CD4-positive, alpha-beta T cell treated with Interferon alpha-2 for 1 hour (primary cell): Measurements from ENCODE around the gene BCL7B.
"Not testable (repeated sequence)": the region's sequence is repeated elsewhere in the genome, so short reads cannot be mapped to it uniquely, and the experiment has no call there.

Experiments used
- DNase-seq, 2 donors: peaks; one replicate each; pipeline ENCODE4 v3.0.0-alpha.2; 2020 to 2022

The BCL7B gene

DNA sequence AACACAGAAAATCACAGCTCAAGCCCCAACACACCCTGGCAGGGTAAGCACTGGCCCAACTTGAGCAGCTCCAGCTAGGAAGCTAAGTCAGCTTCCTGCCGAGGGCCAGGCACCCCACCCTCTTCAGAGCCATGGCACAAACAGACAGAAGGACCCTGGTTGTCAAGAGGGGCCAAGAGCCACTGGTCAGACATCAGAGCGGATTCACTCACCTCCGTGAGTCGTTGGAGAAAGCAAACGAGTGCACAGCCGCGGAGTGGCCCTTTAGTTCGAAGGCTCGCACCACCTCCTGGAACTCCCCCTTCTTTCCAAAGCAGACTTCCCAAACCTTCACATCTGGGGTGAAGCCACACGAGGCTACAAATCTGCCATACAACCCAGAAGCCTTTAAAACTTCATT is 13.5 kb upstream of the BCL7B start:
- no peak for DNase-seq

DNA sequence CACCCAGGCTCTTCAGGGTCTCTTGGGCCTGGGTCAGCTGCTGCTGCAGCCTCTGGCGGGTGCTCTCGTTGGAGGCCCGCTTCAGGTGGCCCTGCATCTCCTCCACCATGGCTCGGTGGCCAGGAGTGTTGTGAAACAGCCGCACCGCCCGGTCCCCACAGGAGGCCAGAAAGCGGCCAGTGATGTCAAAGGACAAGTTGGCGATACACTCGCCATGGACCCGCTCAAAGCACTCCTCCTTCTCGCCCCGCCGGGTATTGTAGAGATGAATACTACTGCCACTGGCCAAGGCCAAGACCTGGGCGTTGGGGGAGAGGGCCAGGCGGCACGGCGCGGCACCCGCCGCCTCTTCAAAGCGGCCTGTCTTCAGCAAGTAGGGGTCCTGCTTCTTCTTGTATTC is 13.0 kb upstream of the BCL7B start:
- DNase-seq, result no peak

DNA sequence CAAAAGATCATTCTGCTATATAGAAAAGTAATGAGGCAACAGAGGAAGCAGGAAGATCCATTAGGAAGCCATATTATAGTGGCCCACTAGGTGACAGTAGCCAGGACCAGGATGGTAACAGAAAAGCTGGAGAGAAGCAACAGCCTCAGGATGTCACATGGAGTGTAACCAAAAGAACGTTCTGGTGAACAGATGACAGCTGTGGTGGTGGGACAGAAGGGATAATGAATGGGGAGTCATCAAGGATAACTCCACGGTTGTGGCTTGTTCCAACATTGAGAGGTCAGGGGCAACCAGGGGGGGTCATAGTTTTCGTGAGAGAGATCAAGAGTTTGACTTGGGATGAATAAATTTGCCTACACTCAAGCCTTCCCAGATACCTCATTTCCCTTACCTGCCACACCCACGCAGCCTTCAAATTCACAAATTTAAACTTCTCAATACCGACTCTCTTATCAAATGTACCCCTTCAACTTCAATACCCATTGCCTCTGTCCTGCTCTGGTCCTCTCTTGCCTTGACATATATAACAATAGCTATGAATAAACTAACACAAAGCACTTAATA is 11.6 kb upstream of the BCL7B start:
- no peak for DNase-seq

DNA sequence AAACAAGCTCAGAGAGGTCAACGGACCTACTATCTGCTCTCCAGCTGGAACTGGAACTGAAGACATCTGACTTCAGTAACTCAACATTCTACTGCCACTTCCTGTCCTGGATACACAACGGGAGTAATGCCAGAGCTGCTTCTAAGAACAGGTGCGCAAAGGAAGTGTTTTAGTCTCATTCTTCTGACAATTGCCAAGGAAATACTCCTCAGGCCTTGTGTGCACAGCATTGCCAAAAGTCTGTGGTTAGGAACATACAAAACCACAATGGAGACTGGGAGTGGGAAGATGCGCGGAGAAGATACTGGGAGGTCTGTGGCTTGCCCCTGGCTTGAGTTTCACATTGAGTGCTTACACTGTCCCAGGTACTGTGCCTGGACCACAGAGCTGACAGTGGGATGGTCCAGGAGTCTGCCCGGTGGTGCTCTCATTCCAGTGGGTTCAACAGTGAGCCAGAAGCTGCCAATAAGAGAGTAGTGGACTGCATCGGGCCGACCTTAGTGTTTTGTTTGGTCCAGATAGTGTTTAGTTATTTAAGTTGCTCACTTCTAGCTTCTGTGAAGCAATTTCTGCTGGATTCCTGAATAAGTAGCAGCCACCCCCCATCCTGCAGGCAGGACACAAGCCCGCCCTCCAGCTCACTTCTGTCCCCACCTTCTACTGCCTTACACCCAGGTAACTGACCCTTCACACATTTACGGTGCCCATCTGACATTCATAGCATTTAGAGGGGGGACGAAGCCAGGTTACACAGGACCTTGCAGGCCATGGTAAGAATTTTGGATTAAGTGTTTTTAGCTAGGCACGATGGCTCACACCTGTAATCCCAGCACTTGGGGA is 10.6 kb upstream of the BCL7B start:
- no peak for DNase-seq

DNA sequence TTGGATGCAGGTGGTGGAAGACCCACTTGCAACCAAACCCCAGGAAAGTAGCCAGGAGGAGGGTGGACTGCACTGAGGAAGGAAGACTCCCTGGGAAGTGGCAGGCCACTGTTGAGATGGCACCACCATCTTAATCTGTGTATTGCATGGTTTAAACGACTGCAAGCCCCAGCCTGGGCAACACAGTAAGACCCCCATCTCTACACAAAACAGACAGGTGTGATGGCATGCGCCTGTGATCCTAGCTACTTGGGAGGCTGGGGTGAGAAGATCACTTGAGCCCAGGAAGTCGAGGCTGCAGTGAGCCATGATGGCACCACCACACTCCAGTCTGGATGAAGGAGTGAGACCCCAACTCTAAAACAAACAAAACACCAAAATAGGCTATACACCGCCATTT is 9.7 kb upstream of the BCL7B start:
- no peak for DNase-seq

DNA sequence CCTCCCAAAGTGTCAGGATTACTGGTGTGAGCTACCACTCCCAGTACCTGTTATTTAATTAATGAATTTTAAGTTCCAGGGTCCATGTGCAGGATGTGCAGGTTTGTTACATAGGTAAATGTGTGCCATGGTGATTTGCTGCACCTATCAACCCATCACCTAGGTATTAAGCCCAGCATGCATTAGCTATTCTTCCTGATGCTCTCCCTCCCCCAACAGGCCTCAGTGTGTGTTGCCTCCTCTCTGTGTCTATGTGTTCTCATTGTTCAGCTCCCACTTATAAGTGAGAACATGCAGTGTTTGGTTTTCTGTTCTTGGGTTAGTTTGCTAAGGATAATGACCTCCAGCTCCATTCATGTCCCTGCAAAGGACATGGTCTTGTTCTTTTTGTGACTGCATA is 8.9 kb upstream of the BCL7B start:
- DNase-seq, result not testable (repeated sequence)

DNA sequence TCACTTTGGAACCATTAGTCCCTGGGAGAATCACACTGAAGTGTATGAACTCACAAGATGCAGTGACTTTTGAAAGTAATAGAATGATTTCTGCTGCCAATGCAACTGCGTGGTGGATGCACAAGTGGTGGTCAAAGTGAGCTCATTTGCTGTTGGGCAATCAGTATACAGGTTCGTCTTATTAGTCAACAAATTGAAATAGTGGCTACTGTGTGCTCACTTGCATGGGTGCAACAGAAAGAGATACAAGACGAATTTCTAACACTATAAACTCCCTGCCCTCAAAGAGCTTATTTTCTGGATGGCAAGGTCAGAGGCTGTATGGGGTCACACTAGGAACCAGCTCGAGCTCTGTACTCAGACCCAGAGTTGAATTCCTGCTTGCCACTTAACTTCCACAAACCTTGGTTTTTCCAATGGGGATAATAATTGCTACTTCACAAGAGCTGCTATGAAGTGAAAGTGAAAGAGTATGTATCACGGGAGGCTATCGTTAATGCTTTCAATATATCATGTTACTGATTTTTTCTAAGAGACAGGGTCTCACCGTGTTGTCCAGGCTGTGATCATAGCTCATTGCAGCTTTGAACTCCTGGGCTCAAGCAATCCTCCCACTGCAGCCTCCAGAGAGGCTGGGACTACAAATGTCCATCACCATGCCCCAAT is 8.3 kb upstream of the BCL7B start:
- DNase-seq, result no peak

DNA sequence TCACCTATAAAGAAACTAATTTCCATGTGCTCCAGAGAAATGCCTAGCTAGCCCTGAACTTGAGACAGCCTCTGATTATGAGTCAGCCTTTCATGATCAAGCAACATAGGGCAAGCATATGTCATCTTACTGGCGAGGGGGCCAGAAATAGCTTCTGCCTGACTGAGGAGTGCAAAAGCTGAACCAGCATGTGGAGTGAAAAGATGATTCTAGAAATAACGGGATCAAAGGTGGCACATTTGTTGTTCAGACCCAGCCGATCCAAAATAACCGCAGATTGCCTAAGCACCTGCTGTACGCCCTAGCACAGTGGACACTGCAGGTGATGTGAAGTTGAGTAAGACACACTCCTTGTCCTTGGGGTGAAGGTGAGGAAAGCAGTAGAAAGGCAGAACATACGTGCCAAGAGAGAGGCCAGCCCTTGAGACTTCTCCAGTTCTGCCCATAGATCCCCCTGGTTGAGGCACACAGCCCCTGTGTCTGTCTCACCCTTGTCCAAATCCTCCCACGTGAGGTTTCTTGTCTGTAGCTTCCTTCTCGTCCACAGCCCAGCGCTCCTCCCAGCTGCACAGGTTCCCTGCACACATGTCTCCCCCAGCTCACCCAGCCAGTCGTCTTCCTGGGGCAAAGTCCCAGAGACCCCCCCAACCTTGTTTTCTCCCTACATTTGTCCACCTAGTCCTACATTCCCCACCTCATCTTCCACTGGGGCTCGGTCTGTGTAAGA is 2.8 kb upstream of the BCL7B start:
- no peak for DNase-seq

DNA sequence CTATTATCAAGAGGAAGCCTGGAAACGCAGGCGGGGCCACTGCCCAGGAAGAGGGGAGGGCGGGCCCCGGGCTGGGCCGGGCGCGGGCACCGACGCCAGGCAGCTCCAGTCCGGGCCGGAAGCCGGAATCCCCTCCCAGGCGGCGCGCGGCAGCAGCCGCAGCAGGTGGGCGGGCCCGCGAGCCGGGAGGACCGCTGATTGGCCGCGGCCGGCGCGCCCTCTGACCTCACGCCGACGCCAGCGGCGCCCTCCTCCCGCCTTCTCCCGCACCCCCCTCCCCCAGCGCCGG is 438 bp downstream of the BCL7B start:
- DNase-seq, result peak; percentile 91 to 94

DNA sequence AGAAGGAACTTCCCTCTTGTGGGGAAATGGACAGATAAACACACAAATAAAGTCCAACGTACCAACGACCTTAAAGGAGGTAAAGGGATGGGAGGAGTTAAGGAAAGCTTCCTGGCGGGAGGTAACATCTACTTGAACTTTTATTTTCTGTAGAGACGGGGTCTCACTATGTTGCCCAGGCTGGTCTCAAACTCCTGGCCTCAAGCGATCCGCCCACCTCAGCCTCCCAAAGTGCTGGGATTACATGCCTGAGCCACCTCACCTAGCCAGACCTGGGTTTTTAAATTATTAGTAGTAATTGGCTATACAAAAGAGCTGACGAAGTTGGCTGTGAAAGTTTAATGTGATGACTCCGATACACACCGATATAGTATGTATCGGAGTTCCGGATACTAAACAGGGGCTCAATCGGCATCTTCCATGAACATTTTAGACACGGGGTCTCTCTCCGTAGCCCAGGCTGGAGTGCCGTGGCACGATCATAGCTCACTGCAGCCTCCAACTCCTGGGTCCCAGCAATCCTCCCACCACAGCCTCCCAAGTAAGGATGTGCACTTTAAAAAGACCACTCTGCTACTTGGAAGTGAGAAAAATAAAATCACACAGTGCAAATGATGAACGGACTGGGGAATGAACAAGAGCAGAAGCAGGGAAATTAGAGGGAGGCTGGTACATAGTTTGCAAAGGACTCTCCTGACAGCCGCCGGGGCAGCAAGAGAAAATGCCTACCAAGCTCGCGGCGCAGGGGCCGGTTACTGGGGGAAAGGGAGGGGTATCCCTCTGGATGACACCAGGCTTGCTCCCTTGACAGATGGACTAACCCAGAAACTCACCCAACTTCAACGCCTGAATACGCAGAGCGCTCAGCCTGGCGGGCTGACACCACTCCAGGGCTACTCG is 1.0 kb downstream of the BCL7B start:
- no peak for DNase-seq

DNA sequence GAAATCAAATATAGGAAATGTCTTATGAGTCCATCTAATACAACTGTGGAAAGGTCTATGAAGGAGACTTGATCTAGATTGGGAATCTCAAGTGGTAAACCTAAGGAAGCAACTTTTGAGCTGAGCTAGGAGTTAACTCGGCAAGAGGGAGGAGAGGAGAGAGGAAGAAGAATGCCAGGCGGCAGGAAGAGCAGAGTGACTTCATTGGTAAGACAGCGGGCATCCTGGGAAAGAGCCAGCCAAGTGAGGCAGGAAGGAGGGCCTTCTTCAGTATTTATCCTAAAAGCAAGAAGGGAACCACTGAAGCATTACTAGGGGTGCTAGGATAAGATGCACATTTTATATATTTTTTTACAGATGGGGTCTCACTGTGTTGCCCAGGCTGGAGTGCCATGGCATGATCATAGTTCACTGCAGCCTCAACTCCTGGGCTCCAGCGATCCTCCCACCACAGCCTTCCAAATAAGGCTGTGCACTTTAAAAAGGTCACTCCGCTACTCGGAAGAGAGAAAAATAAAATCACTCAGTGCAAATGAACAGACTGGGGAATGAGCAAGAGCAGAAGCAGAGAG is 2.0 kb downstream of the BCL7B start:
- DNase-seq, result no peak

DNA sequence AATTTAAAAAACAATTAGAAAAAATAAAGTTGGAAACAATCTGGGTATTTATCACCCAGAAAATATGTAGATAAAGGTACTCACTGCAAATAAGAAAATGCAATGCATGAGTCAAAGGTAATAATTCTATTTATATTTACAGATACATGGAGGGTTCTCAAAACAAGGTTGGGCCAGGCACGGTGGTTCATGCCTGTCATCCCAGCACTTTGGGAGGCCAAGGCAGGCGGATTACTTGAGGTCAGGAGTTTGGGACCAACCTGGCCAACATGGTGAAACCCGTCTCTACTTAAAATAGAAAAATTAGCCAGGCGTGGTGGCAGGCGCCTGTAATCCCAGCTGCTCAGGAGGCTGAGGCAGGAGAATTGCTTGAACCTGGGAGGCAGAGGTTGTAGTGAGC is 7.4 kb downstream of the BCL7B start:
- not testable (repeated sequence) for DNase-seq

DNA sequence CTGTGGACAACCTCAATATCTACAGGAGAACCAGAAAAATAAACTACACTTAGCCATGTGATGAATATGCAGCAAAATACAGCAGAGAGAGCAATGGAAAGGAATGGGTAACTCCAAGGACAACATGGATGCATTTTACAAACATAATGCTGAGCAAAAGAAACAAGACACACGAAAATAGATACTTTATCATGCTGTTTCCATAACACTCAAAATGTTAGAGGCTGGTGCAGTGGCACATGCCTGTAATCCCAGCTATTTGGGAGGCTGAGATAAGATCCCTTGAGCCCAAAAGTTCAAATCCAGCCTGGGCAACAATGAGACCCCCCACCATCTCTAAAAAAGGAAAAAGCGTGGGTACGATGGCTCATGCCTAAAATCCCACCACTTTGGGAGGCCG is 8.3 kb downstream of the BCL7B start:
- DNase-seq, result no peak

DNA sequence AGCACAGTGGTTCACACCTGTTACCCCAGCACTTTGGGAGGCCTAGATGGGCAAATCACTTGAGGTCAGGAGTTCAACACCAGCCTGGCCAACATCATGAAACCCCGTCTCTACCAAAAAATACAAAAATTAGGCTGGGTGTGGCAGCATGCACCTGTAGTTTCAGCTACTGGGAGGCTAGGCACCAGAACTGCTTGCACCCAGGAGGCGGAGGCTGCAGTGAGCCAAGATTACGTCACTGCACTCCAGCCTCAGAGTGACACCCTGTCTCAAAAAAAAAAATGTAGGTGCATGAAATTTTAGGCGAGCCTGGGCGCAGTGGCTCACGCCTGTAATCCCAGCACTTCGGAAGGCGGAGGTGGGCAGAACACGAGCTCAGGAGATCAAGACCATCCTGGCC is 9.6 kb downstream of the BCL7B start:
- no peak for DNase-seq

DNA sequence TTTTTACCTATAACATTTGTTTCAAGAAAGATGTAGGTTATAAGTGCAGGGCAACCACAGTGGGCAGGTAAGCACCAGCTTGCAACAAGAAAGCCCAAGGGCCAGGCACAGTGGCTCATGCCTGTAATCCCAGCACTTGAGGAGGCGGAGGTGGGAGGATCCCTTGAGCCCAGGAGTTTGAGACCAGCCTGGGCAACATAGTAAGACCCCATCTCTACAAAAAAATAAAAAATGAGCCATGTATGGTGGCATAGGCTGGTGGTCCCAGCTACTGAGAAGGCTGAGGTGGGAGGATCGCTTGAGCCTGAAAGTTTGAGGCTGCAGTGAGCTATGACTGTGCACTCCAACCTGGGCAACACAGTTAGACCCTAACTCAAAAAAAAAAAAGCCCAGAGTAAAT is 12.8 kb downstream of the BCL7B start:
- no peak for DNase-seq

DNA sequence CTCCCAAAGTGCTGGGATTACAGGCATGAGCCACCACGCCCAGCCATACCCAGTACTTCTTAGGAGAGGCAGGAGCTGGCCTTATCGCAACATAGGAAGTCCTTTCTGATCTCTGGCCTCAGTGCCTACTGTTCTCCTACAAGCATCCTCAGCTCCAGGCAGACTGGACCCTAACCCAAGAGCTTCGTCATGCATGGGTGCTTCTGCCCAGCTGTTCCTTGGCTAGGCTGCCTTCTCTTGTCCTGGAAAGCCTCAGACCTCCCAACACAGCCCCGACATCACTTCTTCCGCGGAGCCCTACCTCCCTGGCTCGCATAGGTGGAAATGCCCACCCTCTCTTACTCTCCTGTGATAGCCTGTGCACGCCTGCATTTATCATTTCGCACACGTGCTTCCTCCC is 15.8 kb downstream of the BCL7B start:
- DNase-seq, result no peak

DNA sequence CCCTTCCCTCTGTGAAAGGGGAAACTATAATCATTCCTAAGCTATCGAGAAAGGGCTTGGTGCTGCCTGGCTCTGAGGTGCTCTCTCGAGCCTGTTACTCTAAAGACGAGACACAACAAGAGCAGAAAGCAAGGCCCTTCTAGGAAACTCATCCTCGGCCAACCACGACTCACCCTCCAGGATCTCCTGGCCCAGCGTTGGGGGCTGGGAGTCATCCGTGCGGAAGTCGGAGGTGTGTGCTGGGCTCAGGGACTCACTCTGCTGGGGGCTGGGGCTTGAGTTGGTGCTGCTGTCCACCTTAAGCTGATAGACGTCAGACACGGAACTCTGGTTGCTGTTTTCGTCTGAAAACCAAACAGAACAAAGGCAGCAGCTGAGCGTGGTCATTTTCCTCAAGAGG is 17.8 kb downstream of the BCL7B start:
- DNase-seq, result no peak

DNA sequence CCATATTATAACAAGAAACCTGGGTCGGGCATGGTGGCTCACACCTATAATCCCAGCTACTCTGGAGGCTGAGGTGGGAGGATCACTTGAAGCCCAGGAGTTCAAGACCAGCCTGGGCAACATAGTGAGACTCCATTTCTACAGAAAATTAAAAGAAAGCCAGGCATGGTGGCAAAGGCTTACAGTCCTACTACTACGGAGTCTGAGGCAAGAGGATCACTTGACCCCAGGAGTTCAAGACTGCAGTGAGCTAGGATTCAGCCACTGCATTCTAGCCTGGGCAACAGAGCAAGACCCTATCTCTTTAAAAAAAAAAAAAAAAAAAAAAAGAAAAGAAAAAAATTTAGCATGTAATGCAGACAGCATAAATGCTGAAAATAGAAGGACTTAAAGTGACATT is 19.0 kb downstream of the BCL7B start:
- DNase-seq, result not testable (repeated sequence)

DNA sequence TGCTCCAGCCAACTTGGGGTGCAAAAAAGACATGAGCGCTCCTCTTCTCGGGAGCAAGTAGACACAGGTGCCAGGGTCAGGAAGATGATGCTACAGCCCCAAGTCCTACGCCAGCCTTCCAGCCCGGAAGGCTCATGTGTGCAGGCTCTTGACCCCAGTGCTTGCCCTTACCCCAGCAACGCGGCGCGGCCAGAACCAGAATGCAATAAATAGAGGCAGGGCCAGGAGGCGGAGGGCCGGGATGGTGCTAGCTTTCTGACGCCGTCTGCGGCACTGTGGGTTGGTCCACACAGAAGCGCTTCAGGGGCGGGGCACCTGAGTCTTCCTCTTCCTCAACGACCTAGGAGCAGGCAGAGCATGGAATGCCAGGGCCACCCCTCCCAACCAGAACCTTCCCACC is 20.4 kb downstream of the BCL7B start:
- DNase-seq, result no peak

DNA sequence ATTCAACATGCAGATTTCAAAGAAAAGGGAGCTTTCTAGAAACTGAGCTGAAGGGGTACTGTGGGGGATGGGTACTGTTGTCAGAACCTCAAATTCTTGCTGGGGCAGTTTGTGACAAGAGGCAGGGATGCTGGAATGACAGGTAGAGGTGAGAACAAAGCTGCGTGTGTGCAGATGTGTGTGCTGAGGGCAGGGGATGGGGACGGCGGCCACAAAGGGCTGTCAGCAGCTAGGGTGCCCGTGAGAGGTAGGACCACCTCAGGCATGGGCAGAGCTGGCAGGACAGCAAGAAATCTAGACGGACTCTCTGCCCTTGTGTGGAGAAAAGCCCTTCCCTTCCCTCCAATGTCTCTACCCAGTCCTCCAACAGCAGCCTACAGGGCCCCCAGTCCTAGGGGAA is 21.0 kb downstream of the BCL7B start:
- DNase-seq, result no peak

DNA sequence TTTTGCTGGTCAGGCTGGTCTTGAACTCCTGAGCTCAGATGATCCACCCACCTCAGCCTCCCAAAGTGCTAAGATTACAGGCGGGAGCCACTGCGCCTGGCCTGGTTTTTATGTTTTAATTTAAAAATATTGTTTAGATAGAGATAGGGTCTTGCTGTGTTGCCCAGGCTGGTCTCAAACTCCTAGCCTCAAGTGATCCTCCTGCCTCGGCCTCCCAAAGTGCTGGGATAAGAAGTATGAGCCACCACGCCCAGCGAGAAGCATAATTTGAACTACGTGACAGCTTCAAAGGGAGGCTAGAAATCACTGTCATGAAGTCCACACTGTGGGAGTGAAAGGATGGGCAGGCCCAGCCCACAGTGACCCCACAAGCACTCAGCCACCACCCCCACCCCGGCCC is 21.6 kb downstream of the BCL7B start:
- not testable (repeated sequence) for DNase-seq

DNA sequence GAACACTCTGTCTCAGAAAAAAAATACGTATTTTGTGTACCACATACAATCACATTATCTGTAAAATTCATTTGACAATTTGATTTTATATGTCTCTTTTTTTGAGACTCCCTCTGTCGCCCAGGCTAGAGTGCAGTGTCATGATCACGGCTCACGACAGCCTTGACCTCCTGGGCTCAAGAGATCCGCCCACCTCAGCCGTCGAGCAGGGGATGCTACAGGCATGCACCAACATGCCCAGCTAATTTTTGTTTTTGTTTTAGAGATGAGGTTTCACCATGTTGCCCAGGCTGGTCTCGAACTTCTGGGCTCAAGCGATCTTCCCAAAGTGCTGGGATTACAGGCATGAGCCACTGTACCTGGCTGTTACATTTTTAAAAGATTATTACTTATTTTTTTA is 23.7 kb downstream of the BCL7B start:
- DNase-seq, result no peak
